GM12891 (cell line): ENCODE measurements around the gene KYAT1.

Experiments
- DNase-seq: peaks from one replicate; pipeline ENCODE4 v3.0.0; 2011; ENCODE audit warnings: low spot score; ENCODE audit not compliant: insufficient read length
- FAIRE-seq: peaks from 2 replicates; lab custom pipeline; 2011; peaks lifted over from hg19 to GRCh38; lab: Jason Lieb, UNC
- PAX5 ChIP-seq: IDR thresholded peaks from 2 replicates; pipeline ENCODE4 v1.6.1; 2011; ENCODE audit warnings: low read length, moderate library complexity, mild to moderate bottlenecking; ENCODE audit not compliant: insufficient read depth, severe bottlenecking
- POLR2A ChIP-seq: IDR thresholded peaks from 2 replicates; pipeline ENCODE4 v1.6.1; 2011; ENCODE audit warnings: low read depth, low read length, control low read depth
- POLR2AphosphoS5 ChIP-seq: IDR thresholded peaks from 2 replicates; pipeline ENCODE4 v1.6.1; 2011; ENCODE audit warnings: low read depth, low read length, control low read depth
- POU2F2 ChIP-seq: IDR thresholded peaks from 2 replicates; pipeline ENCODE4 v1.6.1; 2011; ENCODE audit warnings: low read depth, mild to moderate bottlenecking, control low read depth, low read length, moderate library complexity
- SPI1 ChIP-seq: IDR thresholded peaks from 2 replicates; pipeline ENCODE4 v1.6.1; 2011; ENCODE audit warnings: low read depth, low read length, control low read depth
- TAF1 ChIP-seq: IDR thresholded peaks from 2 replicates; pipeline ENCODE4 v1.6.1; 2011; ENCODE audit warnings: low read depth, low read length, control low read depth

The KYAT1 gene

DNA sequence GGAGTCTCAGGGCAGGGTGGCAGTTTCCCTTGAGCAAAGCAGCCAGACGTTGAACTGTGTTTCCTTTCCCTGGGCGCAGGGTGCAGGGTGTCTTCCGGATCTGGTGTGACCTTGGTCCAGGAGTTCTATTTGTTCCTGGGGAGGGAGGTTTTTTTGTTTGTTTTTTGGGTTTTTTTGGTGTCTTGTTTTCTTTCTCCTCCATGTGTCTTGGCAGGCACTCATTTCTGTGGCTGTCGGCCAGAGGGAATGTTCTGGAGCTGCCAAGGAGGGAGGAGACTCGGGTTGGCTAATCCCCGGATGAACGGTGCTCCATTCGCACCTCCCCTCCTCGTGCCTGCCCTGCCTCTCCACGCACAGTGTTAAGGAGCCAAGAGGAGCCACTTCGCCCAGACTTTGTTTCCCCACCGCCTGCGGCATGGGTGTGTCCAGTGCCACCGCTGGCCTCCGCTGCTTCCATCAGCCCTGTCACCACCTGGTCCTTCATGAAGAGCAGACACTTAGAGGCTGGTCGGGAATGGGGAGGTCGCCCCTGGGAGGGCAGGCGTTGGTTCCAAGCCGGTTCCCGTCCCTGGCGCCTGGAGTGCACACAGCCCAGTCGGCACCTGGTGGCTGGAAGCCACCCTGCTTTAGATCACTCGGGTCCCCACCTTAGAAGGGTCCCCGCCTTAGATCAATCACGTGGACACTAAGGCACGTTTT lies 35.5 kb upstream of the KYAT1 start:
- TF ChIP-seq TAF1 (no peak), POLR2A (no peak), PAX5 (no peak), POU2F2 (no peak), SPI1 (no peak), POLR2AphosphoS5 (no peak)
- no peak for FAIRE-seq
- no peak for DNase-seq

DNA sequence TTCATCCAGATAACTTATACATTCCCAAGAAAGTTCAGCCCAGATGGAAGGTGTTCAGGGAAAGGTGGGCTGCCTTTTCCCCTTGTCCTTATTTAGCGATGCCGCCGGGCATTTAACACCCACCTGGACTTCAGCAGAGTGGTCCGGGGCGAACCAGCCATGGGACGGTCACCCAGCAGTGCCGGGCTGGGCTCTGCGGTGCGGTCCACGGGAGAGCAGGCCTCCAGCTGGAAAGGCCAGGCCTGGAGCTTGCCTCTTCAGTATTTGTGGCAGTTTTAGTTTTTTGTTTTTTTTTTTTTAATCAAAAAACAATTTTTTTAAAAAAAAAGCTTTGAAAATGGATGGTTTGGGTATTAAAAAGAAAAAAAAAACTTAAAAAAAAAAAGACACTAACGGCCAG lies 35.0 kb upstream of the KYAT1 start:
- DNase-seq, result no peak
- no peak for FAIRE-seq
- TF ChIP-seq POU2F2 (no peak), POLR2AphosphoS5 (no peak), POLR2A (no peak), PAX5 (no peak), SPI1 (no peak), TAF1 (no peak)

DNA sequence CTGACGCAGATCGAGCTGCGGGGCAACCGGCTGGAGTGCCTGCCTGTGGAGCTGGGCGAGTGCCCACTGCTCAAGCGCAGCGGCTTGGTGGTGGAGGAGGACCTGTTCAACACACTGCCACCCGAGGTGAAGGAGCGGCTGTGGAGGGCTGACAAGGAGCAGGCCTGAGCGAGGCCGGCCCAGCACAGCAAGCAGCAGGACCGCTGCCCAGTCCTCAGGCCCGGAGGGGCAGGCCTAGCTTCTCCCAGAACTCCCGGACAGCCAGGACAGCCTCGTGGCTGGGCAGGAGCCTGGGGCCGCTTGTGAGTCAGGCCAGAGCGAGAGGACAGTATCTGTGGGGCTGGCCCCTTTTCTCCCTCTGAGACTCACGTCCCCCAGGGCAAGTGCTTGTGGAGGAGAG lies 34.5 kb upstream of the KYAT1 start:
- TF ChIP-seq POLR2A (no peak), PAX5 (no peak), POLR2AphosphoS5 (no peak), TAF1 (no peak)
- DNase-seq, result no peak
- no peak for FAIRE-seq

DNA sequence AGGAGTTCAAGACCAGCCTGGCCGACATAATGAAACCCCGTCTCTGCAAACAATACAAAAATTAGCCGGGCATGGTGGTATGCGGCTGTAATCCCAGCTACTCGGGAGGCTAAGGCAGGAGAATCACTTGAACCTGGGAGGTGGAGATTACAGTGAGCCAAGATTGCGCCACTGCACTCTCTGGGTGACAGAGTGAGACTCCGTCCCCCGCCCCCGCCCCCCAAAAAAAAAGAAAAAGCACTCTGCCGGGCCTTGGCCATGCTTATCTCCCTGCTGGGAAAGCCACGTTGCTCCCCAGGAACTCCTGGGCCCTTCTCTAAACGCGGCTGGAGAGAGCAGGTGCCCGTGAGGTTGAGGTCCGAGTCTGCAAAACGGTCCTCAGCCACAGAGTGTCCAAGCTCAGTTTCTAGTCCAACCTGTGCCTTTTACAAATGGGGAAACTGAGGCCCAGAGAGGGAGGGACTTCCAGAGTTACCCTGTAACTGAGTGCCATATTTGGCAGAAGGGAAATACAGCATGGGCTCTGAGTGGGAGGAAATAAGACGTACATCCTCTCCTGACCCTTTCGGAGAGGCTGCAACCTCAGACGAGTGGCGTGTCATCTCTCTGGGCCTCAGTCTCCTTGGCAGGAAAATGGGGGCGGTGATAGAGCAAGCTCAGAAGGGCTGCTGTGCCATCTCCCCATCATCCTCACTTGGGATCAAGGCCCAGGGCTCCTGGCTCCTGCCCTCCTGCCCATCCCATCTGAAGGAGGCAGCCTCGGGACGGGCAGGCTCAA lies 32.4 kb upstream of the KYAT1 start:
- FAIRE-seq, result no peak
- DNase-seq, result no peak
- no peak for TF ChIP-seq POLR2AphosphoS5
- TF ChIP-seq POU2F2, result no peak
- no peak for TF ChIP-seq POLR2A
- no peak for TF ChIP-seq PAX5
- TF ChIP-seq SPI1, result no peak
- TF ChIP-seq TAF1, result no peak

DNA sequence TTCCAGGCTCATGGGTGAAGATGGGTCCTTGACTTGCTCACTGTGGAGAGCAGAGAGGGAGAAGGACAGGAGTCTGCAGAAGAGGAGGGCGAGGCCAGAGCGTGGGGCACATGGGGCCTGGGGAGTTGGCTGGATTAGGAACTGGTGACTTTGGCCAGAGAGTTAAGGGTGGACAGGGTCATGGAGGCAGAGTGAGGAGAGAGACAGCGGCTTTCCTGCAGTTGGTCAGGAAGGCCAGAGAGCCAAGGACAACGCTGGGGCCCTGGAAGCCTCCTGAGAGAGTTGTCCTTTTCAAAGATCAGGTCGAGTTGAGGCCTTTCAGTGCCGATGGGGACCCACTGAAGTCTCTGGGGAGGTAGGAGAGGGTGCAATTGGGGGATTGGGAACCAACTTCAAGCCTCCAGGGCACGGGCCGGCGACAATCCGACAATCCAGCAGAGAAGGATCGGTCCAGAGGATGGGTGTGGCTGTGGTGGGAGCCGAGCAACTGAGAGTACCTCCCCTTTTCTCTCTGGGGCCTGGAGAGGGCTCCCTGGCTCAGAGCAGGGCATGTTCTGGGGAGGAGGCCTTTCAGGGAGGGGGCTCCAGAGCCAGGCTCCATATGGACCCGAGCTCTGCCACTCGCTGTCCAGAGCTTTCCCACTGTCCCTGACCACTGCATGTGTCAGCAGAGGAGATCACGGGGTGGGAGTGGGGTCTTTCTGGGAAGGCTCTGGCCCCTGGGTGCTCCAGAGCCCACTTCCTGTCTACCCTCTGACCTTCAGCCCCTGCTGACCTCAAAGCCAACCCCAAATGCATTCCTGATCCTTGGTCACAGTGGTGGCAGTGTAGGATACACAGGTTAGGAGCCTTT lies 31.5 kb upstream of the KYAT1 start:
- DNase-seq, result no peak
- TF ChIP-seq PAX5, result no peak
- TF ChIP-seq POLR2AphosphoS5, result no peak
- no peak for TF ChIP-seq POU2F2
- no peak for TF ChIP-seq TAF1
- TF ChIP-seq POLR2A, result no peak
- TF ChIP-seq SPI1, result no peak
- no peak for FAIRE-seq

DNA sequence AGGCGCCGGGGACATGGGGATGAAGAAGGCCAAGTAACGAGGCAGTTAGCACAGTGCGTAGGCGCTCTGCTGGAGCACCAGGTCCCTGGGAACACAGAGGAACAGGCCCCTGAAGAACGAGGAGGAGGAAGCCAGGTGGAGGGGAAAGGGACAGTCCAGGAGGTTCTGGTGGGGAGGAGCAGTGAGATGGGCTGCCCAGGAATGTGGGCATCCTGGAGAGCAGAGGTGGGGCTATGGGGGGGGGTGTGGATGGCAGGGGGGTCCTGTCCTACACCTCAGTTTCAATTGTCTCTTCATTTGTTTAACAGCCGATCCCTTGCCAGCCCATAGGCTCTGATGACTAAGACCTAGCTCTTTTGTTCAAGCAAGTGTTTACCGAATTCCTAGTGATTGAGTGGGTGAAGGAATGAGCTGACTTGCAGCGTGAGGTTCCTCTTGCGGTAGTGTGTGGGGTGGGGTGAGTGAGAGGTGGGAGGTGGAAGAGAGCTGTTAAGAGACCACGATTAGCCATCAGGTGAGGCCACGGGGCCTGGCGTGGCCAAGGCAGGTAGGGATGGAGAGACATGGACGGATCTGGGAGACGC lies 30.6 kb upstream of the KYAT1 start:
- no peak for TF ChIP-seq PAX5
- TF ChIP-seq POU2F2, result no peak
- no peak for TF ChIP-seq TAF1
- no peak for TF ChIP-seq POLR2A
- no peak for TF ChIP-seq SPI1
- no peak for TF ChIP-seq POLR2AphosphoS5
- DNase-seq (no peak), FAIRE-seq (no peak)

DNA sequence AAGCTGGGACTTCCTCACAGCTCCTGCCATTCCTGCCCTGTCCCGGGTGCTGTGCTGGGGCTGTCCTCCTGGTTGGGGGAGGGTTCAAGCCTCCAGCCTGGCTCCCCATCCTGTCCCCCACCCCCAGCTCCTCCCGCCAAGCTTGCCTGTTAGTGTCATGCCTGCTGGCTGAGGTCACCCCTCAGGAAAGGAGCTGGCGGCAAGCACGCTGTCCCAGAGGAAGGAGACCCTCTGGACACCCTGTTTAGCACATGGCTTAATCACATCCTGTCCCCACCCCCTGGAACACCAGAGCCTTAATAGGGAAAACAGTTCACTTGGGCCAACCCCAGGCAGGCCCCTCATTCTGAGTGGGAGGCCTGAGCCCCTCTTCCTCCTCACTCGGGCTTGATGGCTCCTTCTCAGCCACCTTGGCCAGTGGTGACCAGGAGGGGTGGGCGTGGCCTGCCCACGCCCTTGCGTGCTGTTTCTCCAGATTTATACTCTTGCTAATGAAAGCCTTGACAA lies 29.8 kb upstream of the KYAT1 start:
- DNase-seq (no peak), FAIRE-seq (no peak)
- no peak for TF ChIP-seq POLR2A
- no peak for TF ChIP-seq PAX5
- no peak for TF ChIP-seq SPI1
- TF ChIP-seq POU2F2, result no peak
- no peak for TF ChIP-seq POLR2AphosphoS5
- no peak for TF ChIP-seq TAF1

DNA sequence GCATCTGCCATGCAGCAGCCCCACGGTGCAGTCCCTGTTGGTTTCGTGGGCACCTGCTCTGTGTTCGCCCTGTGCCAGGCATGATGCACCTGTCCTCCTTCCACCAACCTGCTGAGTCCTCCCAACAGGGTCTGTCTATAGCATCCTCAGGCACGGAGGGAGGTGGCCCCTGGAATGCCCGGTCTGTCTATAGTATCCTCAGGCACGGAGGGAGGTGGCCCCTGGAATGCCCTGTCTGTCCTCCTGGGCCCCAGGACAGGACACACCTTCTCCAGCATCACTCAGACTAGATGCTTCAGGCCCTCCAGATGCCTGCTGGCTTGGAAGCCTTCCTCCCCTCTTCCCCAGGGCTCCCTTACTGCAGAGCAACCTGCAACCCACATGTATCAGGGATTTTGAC lies 29.2 kb upstream of the KYAT1 start:
- FAIRE-seq, result no peak
- TF ChIP-seq POLR2AphosphoS5 (no peak), POLR2A (no peak), POU2F2 (no peak), SPI1 (no peak), PAX5 (no peak), TAF1 (no peak)

DNA sequence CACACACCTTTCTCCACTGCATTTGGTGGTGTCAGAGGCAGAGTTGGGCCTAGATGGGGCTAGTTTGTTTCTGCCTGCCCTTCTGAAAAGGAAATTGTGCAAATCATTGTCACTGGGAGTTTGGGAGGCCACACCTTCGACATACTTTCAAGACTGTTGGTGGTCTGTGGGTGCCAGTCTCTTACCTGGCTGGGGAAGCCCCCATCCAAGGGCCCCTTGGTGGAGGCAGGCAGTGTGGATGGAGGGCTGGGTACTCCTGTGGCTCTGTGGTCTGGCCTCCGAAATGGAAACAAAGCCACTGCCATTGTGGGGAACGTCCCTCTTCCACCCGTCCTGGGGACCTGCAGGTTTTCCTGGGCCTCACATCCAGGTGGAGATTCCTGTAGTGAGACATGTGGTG lies 28.1 kb upstream of the KYAT1 start:
- no peak for DNase-seq
- no peak for FAIRE-seq
- no peak for TF ChIP-seq SPI1

More for the DNA sequence above, 29.2 kb upstream of the KYAT1 start:
- DNase-seq, result no peak
